ENCODE data around the gene DPPA5.
A peak's percentile ranks its signal among the peaks of the same experiment; 100 is the strongest.
"Not testable (repeated sequence)": the region's sequence is repeated elsewhere in the genome, so short reads cannot be mapped to it uniquely, and the experiment has no call there.

The DPPA5 gene, protein sequence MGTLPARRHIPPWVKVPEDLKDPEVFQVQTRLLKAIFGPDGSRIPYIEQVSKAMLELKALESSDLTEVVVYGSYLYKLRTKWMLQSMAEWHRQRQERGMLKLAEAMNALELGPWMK

DNA sequence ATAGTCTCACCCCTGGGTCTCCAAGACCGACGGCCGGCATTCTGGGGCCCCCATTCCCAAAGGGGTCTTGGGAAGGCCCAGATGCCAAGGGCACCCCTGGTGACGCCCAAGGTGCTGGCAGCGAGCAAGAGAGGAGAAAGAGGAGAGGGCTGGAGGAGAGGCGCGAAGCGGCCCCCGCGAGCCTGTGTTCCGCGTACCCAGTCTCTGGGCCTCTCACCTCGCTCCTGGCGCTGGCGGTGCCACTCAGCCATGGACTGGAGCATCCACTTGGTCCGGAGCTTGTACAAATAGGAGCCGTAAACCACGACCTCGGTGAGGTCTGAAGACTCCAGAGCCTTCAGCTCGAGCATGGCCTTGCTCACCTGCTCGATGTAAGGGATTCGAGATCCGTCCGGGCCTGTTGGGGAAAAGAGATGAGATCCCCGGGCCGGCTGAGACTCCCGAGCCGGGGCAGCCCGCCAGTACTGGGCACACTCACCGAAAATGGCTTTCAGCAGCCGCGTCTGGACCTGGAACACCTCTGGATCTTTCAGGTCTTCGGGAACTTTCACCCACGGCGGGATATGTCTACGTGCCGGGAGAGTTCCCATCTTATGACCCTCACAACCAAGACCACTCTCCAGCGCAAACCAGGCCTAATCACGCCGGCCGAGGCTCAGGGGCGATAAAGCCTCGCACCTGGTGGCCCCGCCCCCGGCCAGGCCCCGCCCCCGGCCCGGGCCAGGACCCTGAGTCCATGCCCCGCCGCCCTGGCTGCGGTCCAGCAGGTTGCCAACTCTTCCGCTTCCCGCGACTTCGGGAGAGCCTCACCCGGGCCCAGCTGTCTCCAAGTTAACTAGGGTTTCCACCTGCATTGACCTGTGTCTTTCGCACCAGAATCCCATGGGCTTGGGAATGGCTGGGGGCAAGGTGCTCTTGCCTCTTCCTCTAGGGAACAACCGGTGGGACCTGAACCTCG, at the start of gene DPPA5:
Gene DPPA5 (minus strand): TSS at position 641 of the 958 bp plus-strand sequence. CDS start 51 bp downstream, at position 590.
- DNase-seq (ENCODE audit: low read depth in 2 of 2), result no peak

DNA sequence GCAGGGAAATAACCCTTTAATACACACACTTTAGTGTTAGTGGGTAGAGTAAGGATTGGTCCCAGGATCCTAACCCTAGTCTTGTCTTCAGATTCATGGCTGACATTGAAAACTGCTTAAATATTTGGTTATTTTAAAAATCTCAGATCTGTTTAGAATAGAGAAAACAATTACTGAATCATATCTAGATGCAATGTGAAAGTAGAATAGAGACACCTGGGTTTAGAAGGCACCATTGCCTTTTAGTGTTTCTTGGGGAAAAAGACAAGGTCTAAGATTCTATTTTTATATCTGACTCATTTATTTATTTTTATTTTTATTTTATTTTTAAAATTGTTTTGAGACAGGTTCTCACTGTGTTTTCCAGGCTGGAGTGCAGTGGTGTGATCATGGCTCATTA, 46.6 kb upstream of the DPPA5 start:
- DNase-seq (ENCODE audit: low read depth in 2 of 2), result no peak

DNA sequence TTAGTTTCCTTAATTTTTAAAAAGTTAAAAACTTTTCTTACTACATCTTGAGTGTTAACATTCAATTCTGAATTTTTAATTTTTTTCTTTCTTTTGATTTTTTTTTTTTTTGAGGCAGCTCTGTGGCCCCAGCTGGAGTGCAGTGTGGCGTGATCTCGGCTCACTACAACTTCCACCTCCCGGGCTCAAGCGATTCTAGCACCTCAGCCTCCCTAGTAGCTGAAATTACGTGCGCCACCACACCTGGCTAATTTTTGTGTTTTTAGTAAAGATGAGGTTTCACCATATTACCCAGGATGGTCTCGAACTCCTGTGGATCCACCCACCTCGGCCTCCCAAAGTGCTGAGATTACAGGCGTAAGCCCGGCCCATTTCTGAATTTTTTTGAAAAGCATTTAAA, 41.8 kb upstream of the DPPA5 start:
- no peak for DNase-seq (ENCODE audit: low read depth in 2 of 2)

DNA sequence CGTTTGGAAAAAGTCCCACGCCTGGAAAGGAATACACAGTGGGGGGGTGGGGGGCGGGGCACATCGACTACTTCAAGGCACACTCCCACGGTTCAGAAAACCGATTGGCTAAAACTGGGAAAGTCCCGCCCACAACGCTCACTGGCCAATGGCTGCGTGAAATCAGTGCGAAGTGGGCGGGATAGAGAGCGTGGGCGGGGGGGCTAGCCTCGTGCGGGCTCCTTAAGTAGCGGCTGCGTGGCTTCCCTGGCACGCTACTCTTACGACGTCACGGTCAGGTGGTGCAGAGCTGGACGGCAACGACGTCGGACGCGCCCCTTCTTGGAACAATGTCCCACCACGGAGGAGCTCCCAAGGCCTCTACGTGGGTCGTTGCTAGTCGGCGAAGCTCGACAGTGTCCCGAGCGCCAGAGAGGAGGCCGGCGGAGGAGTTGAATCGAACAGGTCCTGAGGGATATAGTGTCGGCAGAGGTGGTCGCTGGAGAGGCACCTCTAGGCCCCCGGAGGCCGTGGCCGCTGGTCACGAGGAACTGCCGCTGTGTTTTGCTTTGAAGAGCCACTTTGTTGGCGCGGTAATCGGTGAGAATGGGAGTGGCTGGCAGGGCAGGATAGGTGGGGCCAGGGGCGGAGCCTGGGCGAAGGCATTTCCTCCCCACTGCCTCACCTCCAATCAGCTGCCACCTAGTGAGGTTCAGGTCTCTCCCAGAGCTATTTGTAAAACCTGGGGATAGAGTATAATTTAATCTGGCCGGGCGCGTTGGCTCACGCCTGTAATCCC, 40.7 kb upstream of the DPPA5 start, which contains the start of gene DDX43:
Gene DDX43 (plus strand): TSS at position 252 of the 778 bp plus-strand sequence. CDS start 78 bp downstream, at position 330.
- peak in 1 of 2 donors; percentile 19 for DNase-seq (ENCODE audit: low read depth in 2 of 2)

DNA sequence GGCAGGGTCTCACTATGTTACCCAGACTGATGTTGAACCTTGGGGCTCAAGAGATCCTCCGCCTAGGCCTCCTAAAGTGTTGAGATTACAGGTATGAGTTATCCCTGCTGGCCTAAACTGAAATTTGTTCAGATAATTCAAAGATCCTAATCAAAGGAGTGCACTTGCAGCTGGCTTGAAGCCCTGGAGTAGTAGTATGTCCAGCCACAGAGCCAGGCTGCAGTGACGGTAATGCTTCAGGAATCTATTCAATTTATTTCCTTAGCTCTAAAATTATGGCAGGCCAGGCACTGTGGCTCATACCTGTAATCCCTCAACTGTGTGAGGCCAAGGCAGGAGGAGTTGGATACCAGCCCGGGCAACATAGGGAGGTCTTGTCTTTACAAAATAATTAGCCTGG, 39.2 kb upstream of the DPPA5 start:
- DNase-seq (ENCODE audit: low read depth in 2 of 2), result no peak

DNA sequence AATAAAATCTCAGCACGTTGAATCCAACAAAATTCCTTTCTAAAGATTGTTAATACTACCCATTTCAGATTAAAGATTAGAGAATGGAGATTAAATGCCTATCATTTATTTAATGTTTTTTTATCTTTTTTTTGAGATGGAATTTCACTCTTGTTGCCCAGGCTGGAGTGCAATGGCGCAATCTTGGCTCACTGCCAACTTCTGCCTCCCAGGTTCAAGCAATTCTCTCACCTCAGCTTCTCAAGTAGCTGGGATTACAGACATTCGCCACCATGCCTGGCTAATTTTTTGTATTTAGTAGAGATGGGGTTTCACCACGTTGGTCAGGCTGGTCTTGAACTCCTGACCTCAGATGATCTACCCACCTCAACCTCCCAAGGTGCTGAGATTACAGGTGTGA, 38.1 kb upstream of the DPPA5 start:
- DNase-seq (ENCODE audit: low read depth in 2 of 2), result not testable (repeated sequence)

DNA sequence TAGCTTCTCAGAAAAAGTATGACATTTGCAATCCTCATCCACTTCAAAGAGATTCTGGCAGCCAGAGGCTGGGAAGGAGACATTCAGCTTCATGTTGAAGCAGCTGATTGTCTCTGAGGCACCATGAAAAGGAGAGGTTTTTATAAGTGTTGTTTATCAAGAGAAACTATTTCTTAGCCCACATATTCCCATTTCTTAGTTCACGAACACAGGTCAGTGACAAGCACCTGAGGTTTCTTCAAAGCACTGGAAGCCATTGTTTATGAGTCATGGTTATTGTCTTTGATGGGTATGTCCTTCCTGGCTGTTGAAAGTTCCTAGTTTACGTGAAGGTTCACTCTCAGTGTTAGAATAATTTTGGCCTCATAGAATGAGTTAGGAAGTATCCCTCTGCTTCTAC, 37.6 kb upstream of the DPPA5 start:
- DNase-seq (ENCODE audit: low read depth in 2 of 2), result no peak

DNA sequence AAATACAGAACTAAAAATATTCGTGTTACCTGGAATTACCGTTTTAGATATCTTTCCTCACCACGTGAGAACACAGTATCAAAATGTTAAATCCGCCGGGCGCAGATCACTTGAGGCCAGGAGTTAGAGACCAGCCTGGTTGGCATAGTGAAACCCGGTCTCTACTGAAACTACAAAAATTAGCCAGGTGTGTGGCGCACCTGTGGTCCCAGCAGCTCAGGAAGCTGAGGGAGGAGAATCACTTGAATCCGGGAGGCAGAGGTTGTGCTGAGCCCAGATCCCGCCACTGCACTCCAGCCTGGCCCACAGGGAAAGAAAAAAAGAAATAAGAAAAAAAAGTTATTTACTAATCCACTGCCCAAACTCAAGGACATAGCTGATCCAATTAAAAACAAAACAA, 35.8 kb upstream of the DPPA5 start:
- DNase-seq (ENCODE audit: low read depth in 2 of 2), result no peak

DNA sequence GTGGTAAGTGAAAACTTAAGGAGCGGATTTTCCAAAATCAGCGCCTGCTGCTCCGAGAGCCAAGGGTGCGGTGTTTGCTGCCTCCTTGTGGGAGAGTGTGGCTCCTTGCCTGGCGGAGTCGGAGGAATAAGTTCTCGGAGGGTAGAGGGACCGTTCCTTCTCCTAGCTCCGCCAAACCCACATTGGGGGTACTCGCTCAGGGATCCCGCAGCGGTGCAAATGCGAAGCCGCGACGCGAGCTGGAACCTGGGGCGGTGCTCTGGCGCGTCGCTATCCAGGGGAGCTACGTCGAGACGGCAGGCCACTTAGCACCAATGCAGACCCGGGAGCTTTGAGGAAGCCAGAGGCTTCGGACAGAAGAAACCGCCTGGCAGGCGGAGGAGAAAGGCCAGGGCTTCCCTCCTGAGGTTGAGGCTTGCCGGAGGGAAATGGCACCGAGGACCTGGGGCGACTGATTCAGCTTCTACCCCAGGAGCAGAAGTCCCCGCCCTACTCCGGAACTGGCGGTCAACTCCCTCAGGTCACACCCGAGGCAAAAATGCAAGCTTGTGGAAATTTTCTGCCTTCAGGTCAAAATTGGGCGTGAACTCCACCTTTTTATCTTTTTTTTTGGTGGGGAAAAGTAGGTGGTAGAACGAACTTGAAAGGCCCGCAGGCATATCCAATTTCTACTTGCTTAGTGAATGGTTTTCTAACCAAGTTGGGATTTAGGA, 34.9 kb upstream of the DPPA5 start:
- peak; percentile 38 to 56 for DNase-seq (ENCODE audit: low read depth in 2 of 2)

DNA sequence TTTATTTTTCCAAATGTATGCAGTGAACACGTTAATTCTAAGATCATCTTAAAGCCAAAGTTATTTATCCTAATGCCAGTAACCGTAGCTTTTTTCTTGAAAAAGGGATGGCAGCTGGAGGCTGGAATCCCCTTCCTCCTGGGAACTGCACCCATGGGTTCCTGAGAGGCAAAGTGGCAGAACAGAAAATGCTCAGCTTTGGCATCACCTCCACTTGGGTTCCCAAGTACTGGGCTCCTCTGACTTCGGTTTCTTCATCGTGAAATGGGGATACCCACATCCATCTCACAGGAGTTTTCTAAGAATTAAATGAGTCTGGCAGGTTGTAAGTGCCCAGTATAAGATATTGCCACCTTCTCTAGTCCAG, 34.3 kb upstream of the DPPA5 start:
- no peak for DNase-seq (ENCODE audit: low read depth in 2 of 2)

DNA sequence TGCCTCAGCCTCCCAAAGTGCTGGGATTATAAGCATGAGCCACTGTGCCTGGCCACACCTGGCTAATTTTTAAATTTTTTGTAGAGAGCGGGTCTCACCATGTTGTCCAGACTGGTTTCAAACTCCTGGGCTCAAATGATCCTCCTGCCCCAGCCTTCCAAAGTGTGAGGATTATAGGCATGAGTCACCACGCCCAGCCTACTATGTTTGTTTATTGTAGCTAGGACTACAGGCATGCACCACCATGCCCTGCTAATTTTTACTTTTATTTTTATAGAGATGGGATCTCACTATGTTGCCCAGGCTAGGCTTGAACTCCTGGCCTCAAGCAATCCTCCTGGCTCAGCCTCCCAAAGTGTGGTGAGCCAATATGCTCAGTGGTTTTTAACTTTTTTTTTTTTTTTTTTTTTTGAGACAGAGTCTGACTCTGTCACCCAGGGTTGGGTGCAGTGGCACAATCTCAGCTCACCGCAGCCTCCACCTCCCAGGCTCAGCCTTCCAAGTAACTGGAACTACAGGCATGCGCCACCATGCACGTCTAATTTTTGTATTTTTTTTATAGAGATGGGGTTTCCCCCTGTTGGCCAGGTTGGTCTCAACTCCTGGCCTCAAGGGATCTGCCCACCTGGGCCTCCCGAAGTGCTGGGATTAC, 28.5 kb upstream of the DPPA5 start:
- DNase-seq (ENCODE audit: low read depth in 2 of 2), result no peak

DNA sequence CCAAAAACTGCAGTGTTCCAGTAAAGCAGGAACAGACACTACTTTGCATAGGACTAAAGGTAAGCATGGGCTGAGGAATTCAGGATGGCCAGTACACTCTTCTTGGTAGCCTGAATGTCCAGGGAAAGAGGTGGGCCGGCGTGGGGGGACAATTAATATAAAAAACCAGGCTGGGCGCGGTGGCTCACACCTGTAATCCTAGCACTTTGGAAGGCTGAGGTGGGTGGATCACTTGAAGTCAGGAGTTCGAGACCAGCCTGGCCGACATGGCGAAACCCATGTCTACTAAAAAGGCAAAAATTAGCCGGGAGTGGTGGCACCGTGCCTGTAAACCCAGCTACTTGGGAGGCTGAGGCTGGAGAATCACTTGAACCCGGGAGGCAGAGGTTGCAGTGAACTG, 27.5 kb upstream of the DPPA5 start:
- not testable (repeated sequence) for DNase-seq (ENCODE audit: low read depth in 2 of 2)

DNA sequence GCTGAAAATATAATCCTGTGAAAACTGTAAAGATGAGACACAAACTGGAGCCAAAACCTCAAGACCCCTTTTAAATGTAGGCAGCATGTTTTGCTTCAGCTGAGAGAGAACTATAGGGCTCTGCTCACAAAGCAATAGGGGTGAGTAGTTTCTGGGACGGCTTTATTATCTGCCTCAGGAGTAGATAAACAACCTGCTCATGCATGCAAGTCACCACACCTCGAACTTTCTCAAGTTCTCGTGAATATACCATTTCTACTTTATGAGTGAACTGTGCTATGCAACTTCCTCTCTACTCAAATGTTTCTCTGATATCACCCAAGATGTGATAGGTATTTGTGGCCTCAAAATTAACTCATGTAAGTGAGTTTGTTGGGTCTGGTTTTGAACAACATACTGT, 23.1 kb upstream of the DPPA5 start:
- no peak for DNase-seq (ENCODE audit: low read depth in 2 of 2)

DNA sequence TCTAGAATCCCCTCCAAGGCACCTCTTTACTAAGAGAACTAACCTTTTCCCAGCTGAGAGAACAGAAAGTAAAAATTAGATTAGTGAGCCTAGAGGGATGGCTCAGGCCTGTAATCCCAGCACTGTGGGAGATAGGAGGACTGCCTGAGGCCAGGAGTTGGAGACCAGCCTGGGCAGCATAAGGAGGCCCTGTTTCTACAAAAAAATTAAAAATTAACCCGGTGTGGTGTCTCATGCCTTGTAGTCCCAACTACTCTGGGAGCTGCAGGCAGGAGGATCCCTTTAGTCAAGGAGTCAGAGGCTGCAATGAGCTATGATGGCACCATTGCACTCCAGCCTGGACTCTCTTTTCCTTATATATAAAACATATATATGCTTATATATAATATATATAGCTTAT, 21.1 kb upstream of the DPPA5 start:
- no peak for DNase-seq (ENCODE audit: low read depth in 2 of 2)

DNA sequence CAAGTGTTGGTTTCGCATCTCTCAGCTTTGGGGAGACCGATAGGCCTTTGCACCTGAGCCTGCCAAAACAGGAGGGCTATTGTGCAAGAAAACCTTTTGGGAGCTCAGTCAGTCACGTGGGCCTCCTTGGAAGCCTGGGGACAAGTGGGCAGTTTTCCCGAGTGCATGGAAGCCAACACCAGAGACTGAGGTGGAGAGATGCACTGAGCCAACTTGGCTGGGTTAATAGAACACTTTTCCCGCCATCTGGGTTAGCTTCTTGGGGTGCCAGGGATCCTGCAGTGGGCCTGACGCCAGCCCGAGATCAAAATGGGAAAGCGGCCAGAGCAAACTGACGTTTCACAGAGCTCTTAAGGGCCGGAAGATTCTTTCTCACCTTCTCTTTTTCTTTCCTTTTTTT, 18.4 kb upstream of the DPPA5 start:
- DNase-seq (ENCODE audit: low read depth in 2 of 2), result no peak

DNA sequence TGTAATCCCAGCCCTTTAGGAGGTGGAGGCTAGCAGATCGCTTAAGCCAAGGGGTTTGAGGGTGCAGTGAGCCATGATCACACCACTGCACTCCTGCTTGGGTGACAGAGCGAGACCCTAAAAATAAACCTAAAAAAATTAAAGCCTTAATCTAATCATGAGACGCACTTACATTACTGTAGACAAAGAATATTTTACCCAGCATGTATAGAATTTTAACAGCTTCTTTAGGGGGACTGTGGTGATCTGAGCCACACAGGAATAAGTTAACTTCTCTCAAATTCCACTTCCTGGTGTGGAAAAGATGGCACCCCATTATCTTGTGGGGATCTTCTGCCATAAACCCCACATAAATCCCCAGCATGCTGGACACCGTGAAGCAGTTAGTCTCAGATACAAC, 17.9 kb upstream of the DPPA5 start:
- no peak for DNase-seq (ENCODE audit: low read depth in 2 of 2)

DNA sequence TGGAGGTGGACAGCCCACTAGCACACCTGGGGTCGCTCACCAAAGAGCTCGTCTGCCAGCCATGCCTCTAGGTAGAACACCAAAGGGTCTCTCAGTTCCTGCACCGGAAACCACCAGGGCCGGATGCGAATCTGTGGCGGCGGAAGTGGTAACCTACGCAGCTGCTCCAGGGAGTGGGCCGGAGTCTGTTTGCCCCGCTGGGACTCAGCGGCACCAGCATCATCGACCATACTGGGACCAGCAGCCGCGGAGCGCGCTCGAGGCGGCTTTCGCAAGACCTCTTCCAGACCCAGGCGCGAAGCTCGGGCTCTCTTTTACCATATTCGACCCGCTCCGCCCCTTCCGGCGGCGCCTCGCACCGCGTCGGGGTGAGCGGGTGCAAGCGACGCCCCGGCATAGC, 15.5 kb upstream of the DPPA5 start, which contains the start of gene OOEP:
Gene OOEP (minus strand): TSS at position 335 of the 400 bp plus-strand sequence. CDS start 105 bp downstream, at position 230.
- DNase-seq (ENCODE audit: low read depth in 2 of 2), result no peak

DNA sequence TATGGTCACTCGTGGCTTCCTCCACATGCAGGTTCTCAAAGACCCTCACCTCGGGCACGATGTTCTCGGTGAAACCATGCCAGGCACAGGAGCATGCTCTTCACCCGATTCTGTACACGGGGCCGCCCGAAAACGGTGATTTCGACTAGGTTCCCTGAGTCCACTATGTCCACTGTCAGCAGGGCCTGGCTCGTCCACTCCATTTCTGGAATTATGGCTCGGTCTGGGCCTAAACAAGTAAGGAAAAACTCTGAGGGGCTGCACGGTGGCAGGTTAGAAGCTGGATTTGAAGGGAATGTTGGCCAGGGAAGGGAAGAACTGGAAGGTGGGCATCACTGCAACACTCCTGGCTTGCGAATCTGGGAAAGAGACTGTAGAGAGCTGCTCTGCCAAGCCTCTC, 15.1 kb upstream of the DPPA5 start:
- DNase-seq (ENCODE audit: low read depth in 2 of 2), result no peak

DNA sequence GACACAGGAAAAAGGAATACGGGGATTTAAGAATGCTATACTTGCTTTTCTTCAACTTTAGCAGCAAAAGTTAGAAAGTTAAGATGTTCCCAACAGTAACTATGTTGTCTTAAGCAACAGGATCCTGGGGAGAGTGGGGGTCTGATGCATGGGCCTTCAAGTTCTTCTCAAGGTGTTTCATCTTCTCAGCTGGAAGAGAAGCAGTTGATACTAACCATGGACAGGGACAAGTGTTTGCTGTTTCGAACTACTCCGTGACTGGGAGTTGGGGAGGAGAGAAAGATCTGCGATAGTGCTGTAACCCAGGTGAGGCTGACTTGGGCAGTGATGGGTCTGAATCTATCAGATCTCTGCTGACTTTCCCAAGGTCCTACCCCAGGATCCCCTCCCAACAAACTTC, 14.6 kb upstream of the DPPA5 start:
- DNase-seq (ENCODE audit: low read depth in 2 of 2), result no peak

DNA sequence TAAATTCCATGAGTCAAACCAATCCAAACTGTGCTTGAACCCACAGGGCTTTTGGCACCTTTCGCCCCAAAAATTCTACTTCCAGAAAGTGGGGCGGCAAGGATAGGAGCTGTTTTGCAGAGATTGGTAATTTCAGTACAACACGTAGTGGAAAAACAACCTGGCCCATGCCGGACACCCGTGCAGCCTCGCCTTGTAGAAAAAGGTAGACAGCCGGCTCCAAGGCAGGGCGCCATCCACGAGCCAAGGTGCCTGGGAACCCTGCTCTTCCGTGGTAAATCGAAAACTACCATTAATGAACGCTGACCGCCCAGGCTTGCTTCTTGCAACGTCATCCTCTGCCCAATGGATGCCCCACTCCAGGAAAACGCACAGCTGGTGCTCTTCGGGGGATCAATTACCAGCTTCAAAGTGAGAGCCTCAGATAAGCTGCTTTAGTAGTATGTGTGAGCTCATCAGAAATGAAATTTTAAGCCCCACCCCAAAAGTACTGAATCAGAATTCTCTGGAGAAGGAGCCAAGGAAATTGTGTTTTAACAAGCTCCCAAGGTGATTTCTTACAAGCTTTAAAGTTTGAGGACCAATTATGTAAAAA, 13.8 kb upstream of the DPPA5 start:
- no peak for DNase-seq (ENCODE audit: low read depth in 2 of 2)

DNA sequence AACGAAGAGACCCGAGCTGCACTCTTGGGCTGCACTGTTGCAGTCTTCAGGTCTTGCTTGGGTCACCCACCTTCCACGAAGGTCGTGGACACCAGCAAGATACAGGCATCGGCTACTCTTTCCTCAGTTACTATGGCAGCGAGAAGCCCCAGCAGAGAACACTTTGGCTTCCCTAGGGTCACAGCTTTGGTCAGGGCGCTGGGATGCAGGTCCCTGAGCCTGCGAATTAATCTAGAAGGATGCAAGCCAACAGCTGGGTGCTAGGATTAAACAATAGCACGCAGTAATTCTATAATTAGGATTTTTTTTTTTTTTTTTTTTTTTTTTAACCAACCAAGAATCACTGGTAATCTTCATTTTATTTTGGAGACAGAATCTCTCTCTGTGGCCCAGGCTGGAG, 10.5 kb upstream of the DPPA5 start:
- no peak for DNase-seq (ENCODE audit: low read depth in 2 of 2)
